Measurements from ENCODE around the gene NFIX.
A peak's percentile ranks its signal among the peaks of the same experiment; 100 is the strongest.

Gene NFIX

DNA sequence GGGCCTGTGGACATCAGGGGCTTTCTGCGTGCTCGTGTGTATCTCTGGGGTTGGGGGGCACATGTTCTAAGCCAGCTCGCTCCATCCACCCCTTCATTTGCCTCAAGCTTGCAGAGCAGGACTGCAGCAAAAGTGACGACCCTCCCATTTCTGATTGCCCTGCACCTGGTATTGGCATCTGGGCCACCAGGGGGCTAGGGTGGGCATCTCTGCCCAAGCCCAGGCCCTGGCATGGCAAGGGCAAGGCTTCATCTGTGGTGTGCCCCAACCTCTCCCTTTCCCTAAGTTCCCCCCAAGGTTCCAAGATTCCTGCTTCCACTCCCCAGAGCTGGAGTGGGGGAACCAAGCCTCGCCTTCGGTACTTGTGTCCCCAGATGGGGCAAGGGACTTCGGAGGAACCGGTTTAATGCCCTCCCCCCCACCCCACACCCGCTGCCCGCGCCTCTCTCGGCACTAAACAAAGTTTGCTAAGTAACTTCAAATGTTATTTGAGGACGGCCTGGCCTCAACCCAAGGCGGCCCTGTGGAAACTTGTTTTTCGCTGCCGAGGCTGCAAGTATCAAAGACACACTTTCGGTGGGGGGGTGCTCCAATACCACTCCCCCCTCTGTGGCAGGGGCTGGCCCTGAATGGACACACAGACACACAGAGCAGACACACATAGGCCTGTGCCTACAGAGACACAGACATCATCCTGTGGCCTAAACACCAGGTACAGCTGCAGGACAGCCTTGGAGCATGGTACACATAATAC lies 12.2 kb downstream of the NFIX start:
- no peak for DNase-seq (ENCODE audit: low read depth in 2 of 2, low spot score in 1 of 2)

GRCh38 chr19:13008926-13009787 lies 13.9 kb downstream of the NFIX start:
- DNase-seq (ENCODE audit: low read depth in 2 of 2, low spot score in 1 of 2): no peak

GRCh38 chr19:13010038-13010991 lies 15.0 kb downstream of the NFIX start:
- no peak for DNase-seq (ENCODE audit: low read depth in 2 of 2, low spot score in 1 of 2)

- no peak for DNase-seq (ENCODE audit: low read depth in 2 of 2, low spot score in 1 of 2)
Observed at GRCh38 chr19:13010992-13011652, 15.8 kb downstream of the NFIX start.

DNA sequence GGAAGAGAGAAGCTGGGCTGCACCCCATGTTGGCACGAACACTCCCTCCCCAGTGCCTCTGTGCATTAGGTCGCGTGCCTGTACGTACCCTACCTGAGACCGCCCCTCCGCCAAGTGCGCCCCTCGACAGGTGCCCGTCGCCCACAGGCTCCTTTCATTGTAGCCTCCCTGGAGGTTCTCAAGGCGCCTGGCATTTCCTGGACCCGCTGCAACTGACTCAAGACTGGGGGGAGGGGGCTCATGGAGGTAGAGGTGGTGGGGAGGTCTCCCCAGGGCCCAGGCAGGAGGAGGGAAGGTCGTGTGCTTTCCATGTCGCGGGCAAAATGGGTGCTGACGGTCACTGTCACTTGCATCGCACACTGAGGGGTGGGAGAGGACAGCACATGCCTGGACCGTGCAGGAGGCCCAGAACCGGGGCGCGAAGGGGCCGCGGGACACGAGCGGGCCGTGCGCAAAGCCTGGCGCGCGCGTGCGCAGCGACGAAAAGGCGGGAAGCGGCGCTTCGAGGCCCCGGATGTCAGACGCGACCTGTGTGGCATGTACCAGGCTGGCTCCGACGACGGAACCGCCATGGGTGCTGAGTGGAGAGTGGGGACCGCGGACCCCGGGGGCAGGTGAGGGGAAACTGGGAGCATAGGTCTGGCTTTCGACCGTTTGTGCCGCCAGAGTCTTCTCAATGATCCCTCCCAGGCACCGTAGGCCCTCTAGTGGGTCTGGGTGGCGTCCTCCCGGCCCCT lies 16.5 kb downstream of the NFIX start:
- DNase-seq (ENCODE audit: low read depth in 2 of 2, low spot score in 1 of 2): no peak

- no peak for DNase-seq (ENCODE audit: low read depth in 2 of 2, low spot score in 1 of 2)
Observed at GRCh38 chr19:13012390-13012689, 17.1 kb downstream of the NFIX start.

GRCh38 chr19:13012690-13013608 lies 17.7 kb downstream of the NFIX start:
- peak in 1 of 2 donors; percentile 8 for DNase-seq (ENCODE audit: low read depth in 2 of 2, low spot score in 1 of 2)

GRCh38 chr19:13013649-13014048 lies 18.4 kb downstream of the NFIX start:
- no peak for DNase-seq (ENCODE audit: low read depth in 2 of 2, low spot score in 1 of 2)

DNA sequence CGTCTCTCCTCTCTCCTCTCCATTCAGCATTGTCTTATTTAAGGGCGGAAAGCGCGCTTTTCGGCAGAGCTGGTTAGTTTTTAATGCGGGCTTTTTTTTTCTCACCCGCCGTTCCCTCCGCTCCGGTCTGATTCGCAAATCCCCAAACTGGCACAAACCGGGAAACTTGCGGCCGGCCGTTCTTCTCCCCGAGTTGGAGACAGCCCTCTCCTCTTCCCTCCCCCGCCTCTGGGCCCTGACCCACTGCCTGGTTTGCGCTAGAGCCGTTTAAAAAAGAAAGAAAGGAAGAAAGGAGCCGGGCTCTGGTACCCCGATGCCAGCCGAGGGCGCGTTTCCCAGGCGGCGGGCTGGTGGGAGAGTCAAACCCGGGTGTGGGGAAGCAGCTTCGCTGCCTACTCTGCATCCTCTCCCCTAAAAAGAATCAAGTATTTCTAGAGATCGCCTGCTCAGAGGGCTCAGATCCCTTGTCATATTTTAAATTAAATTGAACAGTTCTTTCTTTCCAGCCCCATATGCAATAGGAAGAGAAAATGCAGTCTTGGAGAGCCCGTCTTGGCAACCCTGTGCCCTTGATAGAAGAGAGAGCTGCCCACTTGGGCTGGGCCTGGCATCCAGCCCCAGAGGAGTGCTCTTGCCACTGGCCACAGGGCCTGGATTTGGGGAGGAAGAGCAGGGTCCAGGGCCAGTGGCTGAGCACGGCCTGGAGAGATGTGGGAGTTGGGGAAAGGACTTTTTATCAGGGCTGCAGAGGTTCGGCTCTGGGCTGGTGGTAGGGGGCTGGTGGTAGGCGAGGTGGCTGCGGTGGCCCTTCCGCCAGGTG lies 19.0 kb downstream of the NFIX start:
- DNase-seq (ENCODE audit: low read depth in 2 of 2, low spot score in 1 of 2): no peak

- no peak for DNase-seq (ENCODE audit: low read depth in 2 of 2, low spot score in 1 of 2)
Observed at GRCh38 chr19:13014921-13015280, 19.6 kb downstream of the NFIX start.

DNA sequence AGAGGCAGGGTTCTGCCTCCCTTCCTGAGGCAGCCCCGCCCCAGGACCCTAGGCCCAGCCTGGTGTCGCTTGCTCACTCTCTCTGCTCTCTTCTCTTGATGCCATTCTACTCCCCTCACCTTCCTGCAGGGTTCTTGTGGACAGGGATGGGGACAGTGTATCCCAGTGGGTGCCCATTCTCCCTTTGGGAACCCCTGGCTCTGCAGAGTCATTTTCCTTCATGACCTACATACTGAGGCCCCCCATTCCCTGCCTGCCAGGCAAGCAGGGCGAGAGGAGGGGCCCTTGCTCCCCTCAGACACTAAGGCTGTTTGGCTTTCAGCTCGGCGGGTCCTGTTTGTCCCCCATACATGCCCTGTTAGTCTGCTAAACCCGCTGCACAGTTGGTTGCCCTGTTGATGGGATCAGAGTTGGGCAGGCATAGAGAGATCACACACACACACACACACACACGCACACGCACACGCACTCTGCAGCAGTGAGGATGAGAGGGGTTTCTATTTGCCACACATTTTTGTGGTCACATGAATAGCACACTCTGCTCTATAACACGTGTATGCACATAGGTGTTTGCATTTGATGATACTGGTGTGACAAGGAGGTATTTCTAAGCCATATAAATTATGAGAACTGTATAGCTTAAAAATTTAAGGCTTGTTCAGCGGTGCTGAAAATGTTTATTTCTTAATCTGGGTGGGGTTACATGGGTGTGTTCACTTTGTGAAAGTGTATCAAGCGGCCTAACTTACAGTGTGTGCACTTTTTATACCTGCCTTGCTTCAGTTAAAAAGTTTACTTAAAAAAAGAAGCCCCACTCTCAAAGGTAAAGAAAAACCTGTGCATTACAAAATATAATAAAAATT lies 20.3 kb downstream of the NFIX start:
- DNase-seq (ENCODE audit: low read depth in 2 of 2, low spot score in 1 of 2): no peak

DNA sequence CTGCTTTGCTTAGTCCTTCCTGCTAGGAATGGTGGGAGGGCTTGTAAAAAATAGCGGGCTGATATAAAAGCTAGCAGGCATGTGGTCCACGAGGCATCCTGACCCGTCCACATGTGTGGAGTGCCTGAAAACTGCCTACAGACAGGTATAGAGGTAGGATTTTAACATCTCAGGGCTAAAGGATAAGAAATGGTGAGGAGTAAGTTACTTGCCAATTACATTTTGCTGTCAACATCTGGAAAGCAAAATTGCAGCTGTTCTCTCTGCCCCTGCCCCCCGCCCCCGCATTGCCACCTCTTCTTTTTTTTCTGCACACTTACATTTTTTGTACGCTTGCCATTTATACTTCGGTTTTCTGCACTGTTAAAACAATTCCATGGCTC lies 21.0 kb downstream of the NFIX start:
- DNase-seq (ENCODE audit: low read depth in 2 of 2, low spot score in 1 of 2): no peak

GRCh38 chr19:13016628-13017305 lies 21.5 kb downstream of the NFIX start:
- no peak for DNase-seq (ENCODE audit: low read depth in 2 of 2, low spot score in 1 of 2)

DNA sequence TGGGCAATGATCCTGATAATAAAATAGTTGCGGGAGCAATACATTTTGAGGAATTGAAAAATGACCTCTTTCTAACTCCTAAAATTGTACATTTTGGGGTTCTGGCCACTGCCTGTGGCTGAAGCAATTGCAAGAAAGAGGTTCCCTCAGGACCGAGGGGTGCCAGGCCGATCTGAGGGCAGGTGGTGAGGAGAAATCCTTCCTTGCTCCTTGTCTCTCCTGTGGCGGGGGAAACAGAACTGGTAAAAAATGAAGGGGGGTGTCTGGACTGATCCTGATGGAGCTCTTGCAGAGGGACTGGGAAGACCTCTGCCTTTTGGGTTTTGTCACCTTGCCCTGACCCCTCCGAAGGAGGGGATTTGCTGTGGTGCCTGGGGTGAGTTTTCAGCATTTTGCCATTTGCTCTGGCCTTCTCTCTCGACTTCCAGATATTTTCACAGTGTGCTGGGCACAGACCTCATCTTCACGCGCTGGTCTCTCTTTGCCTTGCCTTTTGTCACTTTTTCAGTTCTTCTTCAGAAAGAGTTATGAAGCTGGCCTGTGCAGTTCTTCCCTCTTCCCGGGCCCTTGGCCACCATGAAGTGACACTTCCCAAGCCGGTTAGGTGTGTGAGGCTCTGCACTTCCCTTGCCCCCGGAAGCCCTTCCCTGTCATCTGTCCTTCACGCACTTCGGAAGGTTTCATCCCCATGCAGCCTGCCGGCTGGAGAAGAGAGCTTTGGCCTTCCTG lies 22.2 kb downstream of the NFIX start:
- no peak for DNase-seq (ENCODE audit: low read depth in 2 of 2, low spot score in 1 of 2)

DNA sequence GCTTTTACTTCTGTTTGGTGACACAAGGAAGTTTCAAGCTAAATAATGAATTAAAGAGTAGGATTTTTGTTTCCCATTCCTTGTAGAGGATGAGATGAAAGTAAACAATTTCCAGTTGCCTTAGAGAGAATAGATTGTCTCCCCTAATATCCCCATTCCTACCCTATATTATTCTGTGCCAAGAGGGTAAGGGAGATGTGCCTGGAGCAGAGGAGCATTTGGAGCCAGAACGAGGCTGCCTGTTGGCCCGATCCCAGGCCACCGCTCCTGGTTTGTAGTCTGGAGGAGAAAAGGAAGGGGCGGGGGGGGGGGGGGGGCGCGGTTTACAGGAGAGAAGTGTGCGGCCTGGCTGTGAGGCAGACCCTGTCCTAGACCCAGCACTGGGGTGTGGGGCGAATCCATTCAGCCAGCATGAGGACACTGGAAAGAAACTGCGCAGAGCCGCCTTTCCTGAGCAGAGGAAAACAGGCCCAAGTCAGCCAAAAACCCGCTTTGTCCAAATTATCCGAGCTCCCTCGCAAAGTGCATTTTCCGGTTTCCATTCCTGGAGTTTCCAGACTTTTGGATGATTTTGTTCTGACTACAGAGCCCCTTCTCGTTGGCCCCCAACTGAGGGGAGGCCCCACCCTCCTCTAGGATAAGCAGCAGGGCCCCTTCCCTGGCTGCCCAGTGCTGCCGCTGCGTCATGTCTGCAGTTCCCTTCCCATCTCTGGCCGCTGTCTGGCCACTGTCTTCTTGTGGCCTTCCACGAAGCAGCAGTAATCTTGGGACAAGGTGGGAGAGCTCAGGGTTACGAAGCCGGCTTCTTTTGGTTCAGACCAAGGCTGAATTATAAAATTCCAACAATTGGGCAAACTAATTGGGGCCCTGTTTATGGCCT lies 23.0 kb downstream of the NFIX start:
- DNase-seq (ENCODE audit: low read depth in 2 of 2, low spot score in 1 of 2): no peak

Measured in stimulated activated CD8-positive, alpha-beta memory T cell treated with anti-CD3 and anti-CD28 coated beads, Interleukin-4, amount 100 ng/mL, for 4 hours (primary cell).